ENCODE data around the gene JPT1.
"Not testable (repeated sequence)": the region's sequence is repeated elsewhere in the genome, so short reads cannot be mapped to it uniquely, and the experiment has no call there.

Gene JPT1

GRCh38 chr17:75146592-75146991 lies 7.7 kb downstream of the JPT1 start:
- TF ChIP-seq, protein P1, sequence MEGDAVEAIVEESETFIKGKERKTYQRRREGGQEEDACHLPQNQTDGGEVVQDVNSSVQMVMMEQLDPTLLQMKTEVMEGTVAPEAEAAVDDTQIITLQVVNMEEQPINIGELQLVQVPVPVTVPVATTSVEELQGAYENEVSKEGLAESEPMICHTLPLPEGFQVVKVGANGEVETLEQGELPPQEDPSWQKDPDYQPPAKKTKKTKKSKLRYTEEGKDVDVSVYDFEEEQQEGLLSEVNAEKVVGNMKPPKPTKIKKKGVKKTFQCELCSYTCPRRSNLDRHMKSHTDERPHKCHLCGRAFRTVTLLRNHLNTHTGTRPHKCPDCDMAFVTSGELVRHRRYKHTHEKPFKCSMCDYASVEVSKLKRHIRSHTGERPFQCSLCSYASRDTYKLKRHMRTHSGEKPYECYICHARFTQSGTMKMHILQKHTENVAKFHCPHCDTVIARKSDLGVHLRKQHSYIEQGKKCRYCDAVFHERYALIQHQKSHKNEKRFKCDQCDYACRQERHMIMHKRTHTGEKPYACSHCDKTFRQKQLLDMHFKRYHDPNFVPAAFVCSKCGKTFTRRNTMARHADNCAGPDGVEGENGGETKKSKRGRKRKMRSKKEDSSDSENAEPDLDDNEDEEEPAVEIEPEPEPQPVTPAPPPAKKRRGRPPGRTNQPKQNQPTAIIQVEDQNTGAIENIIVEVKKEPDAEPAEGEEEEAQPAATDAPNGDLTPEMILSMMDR (IDR thresholded peaks at IDR 0.05; ENCODE audit: borderline replicate concordance, insufficient read depth, low read depth, low read length) = no peak
- H3K4me3 ChIP-seq (ENCODE audit: low read depth, low read length) = no peak overlapping the region

- TF ChIP-seq, protein P1 (IDR thresholded peaks at IDR 0.05; ENCODE audit: borderline replicate concordance, insufficient read depth, low read depth, low read length) = no peak
- no peak overlapping the region for H3K4me3 ChIP-seq (ENCODE audit: low read depth, low read length)
Observed at GRCh38 chr17:75144816-75145512, 9.3 kb downstream of the JPT1 start.

- H3K4me3 ChIP-seq (ENCODE audit: low read depth, low read length) = no peak overlapping the region
Observed at GRCh38 chr17:75142236-75142971, 11.9 kb downstream of the JPT1 start.

DNA sequence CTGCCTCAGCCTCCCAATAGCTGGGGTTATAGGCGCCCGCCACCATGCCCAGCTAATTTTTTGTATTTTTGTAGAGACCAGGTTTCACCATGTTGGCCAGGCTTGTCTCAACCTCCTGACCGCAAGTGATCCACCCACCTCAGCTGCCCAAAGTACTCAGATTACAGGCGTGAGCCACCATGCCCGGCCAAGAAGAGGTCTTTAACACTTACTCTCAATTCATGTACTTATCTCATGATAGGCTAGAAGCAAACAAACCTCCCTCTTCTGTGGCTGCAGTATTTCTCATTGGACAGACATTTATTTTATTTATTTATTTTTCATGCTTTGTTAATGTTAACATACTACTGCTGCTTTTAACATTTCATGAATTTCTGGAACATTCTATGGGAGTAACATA lies 15.8 kb downstream of the JPT1 start:
- no peak overlapping the region for H3K4me3 ChIP-seq (ENCODE audit: low read depth, low read length)
- TF ChIP-seq, protein P1 (IDR thresholded peaks at IDR 0.05; ENCODE audit: borderline replicate concordance, insufficient read depth, low read depth, low read length) = no peak

More at GRCh38 chr17:75142236-75142971, 11.9 kb downstream of the JPT1 start:
- TF ChIP-seq, protein P1 (IDR thresholded peaks at IDR 0.05; ENCODE audit: borderline replicate concordance, insufficient read depth, low read depth, low read length) = no peak

DNA sequence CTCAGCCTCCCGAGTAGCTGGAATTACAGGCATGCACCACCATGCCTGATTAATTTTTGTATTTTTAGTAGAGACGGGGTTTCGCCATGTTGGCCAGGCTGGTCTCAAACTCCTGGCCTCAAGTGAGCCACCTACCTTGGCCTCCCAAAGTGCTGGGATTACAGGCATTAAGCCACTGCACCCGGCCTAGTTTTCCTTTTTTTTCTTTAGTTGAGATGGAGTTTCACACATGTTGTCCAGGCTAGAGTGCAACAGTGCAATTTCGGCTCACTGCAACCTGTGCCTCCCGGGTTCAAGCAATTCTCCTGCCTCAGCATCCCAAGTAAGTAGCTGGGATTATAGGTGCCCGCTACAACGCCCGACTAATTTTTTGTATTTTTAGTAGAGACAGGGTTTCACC lies 16.6 kb downstream of the JPT1 start:
- not testable (repeated sequence) for H3K4me3 ChIP-seq (ENCODE audit: low read depth, low read length)

DNA sequence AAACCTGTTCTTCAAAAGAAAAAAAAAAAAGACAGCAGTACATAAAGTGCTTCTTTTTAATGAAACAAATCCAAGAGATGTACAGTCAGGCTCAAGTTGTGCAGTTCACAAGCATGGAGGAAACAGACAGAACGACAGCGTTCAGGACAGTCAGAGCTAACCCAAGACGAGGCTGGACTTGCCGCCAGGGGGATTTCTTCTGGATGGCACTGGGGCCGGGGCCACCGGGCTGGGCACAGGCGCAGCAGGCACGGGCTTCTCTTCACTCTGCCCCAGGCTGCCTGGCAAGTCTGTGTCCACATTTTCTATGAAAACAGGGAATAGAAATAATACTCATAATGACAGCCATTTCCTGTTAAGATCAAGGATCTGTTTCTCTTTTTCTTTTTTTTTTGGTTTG lies 18.4 kb downstream of the JPT1 start:
- H3K4me3 ChIP-seq (ENCODE audit: low read depth, low read length) = no peak overlapping the region
- TF ChIP-seq, protein P1 (IDR thresholded peaks at IDR 0.05; ENCODE audit: borderline replicate concordance, insufficient read depth, low read depth, low read length) = no peak

DNA sequence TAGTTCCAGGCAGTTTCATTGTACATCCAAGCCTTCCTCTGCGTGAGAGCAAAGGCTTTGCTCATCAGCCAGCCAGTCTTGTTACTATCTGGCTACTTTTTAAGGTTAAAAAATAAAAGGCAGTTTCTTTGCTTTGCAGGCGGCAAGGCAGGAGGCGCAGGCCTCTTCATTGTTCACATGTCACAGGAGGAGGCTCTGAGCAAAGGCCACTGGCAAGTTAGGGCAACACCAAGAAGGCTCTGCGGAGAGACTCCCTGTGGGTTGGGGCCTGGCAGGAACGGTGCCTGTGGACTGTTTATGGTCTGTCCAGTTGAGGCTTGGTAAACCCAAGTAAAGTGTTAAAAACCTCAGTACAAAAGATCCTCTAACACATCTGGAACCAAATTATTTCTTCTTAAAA lies 18.9 kb downstream of the JPT1 start:
- H3K4me3 ChIP-seq (ENCODE audit: low read depth, low read length) = no peak overlapping the region
- TF ChIP-seq, protein P1 (IDR thresholded peaks at IDR 0.05; ENCODE audit: borderline replicate concordance, insufficient read depth, low read depth, low read length) = no peak

DNA sequence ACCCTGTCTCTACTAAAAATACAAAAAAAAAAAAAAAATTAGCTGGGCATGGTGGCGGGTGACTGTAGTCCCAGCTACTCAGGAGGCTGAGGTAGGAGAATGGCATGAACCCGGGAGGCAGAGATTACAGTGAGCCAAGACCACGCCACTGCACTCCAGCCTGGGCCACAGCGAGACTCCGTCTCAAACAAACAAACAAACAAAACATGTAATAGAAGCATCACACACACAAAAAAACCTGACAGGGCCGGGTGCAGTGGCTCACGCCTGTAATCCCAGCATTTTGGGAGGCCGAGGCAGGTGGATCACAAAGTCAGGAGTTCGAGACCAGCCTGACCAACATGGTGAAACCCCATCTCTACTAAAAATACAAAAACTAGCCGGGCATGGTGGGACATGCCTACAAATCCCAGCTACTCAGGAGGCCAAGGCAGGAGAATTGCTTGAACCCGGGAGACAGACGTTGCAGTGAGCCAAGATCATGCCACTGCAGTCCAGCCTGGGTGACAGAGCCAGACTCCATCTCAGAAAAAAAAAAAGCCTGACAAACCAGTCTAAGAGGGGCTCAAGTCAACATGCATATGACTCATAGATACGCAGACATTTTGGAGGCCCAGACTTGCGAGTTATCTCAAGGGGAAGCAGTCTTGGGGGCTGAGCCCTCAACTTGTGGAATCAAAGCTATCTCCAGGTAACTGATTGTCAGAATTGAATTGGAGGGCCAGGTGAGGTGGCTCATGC lies 20.5 kb downstream of the JPT1 start:
- H3K4me3 ChIP-seq (ENCODE audit: low read depth, low read length) = not testable (repeated sequence)

Measured in GM12875 (cell line).